GM19372 (cell line): ENCODE data around the gene USP14.
"Not testable (repeated sequence)": the region's sequence is repeated elsewhere in the genome, so short reads cannot be mapped to it uniquely, and the experiment has no call there.

Experiments used
- ATAC-seq: cut with Tn5 transposase; IDR thresholded peaks from one replicate; pipeline ENCODE4 v1.9.1; 2021; ENCODE audit warnings: mild to moderate bottlenecking, low read depth, moderate library complexity; ENCODE audit not compliant: unreplicated experiment

Gene USP14

GRCh38 chr18:158128-159036, at the start of gene USP14:
TSS of gene USP14 (plus strand) at chr18:158557. CDS start at chr18:158699, 142 bp downstream.
- ATAC-seq = peak; percentile 90

DNA sequence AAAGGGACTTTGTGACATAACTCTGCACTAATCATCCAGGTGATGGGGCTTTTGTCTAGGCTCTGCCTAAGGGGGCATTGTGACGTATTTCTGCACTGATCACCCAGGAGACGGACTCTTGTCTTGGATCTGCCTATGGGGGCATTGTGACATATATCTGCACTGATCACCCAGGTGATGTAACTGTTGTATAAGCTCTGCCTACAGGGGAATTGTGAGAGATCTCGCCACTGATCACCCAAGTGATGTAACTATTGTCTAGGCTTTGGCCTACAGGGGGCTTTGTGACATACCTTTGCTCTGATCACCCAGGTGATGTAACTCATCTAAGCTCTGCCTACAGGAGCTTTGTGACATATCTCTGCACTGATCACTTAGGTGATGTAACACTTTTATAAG, 49.7 kb upstream of the USP14 start:
- not testable (repeated sequence) for ATAC-seq

DNA sequence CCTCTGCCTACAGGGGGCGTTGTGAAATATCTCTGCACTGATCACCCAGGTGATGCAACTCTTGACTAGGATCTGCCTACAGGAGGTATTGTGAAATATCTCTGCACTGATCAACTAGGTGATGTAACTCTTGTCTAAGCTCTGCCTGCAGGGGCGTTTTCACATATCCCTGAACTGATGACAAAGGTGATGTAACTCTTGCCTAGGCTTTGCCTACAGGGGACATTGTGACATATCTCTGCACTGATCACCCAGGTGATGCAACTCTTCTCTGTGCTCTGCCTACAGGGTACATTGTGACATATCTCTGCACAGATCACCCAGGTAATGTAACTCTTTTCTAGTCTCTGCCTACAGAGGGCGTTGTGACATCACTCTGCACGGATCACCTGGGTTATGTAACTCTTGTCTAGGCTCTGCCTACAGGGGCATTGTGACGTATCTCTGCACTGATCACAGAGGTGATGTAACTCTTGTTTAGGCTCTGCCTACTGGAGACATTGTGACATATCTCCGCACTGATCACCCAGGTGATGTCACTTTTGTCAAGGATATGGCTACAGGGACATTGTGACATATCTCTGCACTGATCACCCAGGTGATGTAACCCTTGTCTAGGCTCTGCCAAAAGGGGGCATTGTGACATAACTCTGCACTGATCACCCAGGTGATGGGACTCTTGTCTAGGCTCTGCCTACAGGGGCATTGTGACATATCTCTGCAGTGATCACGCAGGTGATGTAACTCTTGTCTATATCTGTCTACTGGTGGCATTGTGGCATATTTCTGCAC, 49.0 kb upstream of the USP14 start:
- ATAC-seq = not testable (repeated sequence)

GRCh38 chr18:109922-110261, 48.5 kb upstream of the USP14 start:
- ATAC-seq = not testable (repeated sequence)

DNA sequence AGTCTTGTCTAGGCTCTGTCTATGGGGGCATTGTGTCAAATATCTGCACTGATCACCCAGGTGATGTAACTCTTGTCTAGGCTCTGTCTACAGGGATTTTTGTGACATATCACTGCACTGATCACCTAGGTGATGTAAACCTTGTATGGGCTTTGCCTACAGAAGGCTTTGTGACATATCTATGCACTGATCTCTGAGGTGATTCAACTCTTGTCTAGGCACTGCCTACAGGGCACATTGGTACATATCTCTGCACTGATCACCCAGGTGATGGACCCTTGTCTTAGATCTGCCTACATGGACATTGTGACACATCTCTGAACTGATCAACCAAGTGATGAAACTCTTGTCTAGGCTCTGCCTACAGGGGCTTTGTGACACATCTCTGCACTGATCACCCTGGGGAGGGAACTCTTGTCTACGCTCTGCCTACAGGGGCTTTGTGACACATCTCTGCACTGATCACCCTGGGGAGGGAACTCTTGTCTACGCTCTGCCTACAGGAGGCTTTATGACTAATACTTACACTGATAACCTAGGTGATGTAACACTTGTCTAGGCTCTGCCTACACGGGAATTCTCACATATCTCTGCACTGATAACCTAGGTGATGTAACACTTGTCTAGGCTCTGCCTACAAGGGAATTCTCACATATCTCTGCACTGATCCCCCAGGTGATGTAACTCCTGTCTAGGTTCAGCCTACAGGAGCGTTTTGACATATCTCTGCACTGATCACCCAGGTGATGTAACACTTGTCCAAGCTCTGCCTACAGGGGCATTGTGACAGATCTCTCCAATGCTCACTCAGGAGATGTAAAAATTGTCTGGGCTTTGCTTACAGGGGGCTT, 47.8 kb upstream of the USP14 start:
- ATAC-seq = not testable (repeated sequence)

GRCh38 chr18:111306-112014, 46.9 kb upstream of the USP14 start:
- ATAC-seq = peak; percentile 37

GRCh38 chr18:112015-112733, 46.2 kb upstream of the USP14 start:
- ATAC-seq = not testable (repeated sequence)

DNA sequence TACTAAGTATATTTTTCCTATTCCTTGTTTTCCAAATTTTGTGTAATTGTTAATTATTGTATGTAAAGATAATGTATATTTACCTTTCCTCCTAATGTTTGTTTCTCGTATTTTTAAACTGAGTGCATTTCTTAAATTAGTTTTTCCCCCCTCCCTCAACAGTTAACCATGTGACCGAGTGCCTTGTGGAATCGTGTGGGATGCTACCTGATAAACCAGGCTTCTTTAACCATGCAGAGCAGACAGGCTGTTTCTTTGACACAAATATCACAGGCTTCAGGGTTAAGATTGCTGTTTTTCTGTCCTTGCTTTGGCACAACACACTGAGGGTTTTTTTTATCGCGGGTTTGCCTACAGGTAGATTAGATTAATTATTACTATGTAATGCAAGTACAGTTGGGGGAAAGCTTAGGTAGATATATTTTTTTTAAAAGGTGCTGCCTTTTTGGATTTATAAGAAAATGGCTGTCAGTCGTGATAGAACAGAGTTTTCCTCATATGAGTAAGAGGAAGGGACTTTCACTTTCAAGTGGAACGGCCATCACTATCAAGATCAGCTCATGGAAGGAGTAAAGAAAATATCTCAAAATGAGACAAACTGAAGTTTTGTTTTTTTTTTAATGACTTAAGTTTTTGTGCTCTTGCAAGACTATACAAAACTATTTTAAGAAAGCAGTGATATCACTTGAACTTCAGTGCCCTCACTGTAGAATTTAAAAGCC, 37.7 kb upstream of the USP14 start:
- ATAC-seq = not testable (repeated sequence)

- no peak for ATAC-seq
Measured at GRCh38 chr18:135045-135444, 23.3 kb upstream of the USP14 start.

DNA sequence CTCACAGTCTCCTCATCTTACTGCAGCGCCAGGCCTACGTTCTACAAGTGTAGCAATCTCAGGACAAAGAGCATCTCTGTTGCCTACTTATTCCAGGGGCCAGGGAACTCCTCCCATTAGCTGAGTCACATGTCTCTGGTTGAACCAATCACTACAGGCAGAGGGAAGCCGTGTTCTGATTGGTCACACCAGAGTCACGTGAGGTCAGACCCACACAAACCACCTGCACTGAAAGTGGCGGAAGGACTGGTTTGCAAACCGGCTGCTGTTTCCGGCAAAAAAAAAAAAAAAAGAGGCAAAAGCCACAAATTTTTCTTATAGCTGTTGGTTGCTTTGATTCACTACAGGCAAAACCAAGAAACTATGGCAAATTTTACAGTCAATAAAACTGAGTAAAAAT, 21.9 kb upstream of the USP14 start:
- no peak for ATAC-seq

DNA sequence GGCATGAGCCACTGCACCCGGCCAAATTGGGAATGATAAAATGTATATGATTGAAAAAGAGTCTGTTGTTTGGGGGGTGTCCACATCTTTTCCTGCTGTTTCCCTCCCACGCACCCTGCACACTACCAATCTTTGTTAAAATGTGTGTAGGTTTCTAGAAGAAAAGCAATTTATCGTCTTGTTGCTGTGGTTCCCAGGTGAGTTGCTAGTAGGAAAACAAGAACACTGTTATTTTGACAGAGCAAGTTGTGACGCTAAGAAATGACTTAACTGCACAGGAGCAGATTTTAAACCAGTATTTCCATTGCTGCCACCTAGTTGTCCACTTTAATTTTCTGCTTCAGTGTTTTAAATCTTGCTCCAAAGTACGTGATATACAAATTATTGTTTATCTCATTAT, 21.0 kb upstream of the USP14 start:
- no peak for ATAC-seq

GRCh38 chr18:140670-141266, 17.6 kb upstream of the USP14 start:
- ATAC-seq = no peak

GRCh38 chr18:142624-143296, 15.6 kb upstream of the USP14 start:
- ATAC-seq = not testable (repeated sequence)

- no peak for ATAC-seq
Measured at GRCh38 chr18:148841-149240, 9.5 kb upstream of the USP14 start.

- ATAC-seq = no peak
Measured at GRCh38 chr18:154151-154550, 4.2 kb upstream of the USP14 start.

GRCh38 chr18:155688-156087, 2.7 kb upstream of the USP14 start:
- no peak for ATAC-seq

DNA sequence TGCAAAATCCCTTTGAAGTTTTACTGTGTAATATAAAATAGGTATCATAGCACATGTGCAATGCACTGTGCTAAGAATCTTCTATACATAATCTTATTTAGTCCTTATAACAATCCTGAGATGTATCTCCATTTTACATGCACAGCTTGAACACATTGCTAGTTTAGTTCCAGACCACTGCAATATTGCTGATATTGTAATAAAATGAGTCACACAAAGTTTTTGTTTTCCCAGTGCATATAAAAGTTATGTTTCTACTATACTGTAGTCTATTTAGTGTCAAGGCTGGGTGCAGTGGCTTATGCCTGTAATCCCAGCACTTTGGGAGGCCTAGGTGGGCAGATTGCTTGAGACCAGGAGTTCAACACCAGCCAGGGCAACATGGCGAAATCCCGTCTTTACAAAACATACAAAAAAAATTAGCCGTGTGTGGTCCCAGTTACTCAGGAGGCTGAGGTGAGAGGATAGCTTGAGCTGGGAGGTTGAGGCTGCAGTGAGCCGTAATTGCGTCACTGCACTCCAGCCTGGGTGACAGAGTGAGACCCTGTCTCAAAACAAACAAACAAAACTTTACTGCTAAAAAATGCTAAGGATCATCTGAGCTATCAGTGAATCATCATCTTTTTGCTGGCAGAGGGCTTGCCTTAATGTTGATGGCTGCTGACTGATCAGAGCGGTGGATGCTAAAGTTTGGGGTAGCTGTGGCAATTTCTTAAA, 1.7 kb upstream of the USP14 start:
- no peak for ATAC-seq
